ENCODE measurements around the gene MYH9.

DNA sequence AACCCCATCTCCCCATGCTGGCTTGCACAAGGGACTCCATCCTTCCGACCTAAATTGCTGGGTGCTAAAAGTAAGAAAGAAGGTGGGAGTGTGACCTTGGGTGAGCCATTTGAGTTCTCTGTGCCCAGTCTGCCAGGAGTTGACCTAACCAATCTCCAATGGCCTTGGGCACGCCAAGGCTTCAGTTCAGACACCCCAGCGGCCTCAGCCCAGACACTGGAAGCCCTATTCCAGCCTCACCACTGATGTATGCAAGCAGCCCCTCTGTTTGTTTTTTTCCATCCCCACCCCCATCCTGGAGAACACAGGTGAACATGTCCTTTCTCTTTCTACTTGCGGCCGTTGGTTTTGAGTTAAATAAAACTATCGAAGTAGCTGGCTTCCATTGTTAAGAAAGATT, 31.9 kb downstream of the MYH9 start:
- TF ChIP-seq ZFP3 (tag by site-specific recombination; IDR thresholded peaks at IDR 0.05; ENCODE audit: low read depth) (no peak), ZNF24 (tag by site-specific recombination; IDR thresholded peaks at IDR 0.05) (no peak), ZNF473 (tag by site-specific recombination; IDR thresholded peaks at IDR 0.05) (no peak), PRDM6 (tag by site-specific recombination; IDR thresholded peaks at IDR 0.05) (no peak), REST (tag by site-specific recombination; IDR thresholded peaks at IDR 0.05) (no peak), ZBTB7A (tag by site-specific recombination; IDR thresholded peaks at IDR 0.05; ENCODE audit: low read depth) (no peak), ZNF174 (tag by site-specific recombination; IDR thresholded peaks at IDR 0.05) (no peak), ZNF266 (tag by site-specific recombination; IDR thresholded peaks at IDR 0.05; ENCODE audit: low read depth) (no peak), TRIM28 (IDR thresholded peaks at IDR 0.05; ENCODE audit: borderline replicate concordance, low read length) (no peak), ZNF776 (tag by site-specific recombination; IDR thresholded peaks at IDR 0.05; ENCODE audit: borderline replicate concordance) (no peak)
- TF ChIP-seq, protein P1, sequence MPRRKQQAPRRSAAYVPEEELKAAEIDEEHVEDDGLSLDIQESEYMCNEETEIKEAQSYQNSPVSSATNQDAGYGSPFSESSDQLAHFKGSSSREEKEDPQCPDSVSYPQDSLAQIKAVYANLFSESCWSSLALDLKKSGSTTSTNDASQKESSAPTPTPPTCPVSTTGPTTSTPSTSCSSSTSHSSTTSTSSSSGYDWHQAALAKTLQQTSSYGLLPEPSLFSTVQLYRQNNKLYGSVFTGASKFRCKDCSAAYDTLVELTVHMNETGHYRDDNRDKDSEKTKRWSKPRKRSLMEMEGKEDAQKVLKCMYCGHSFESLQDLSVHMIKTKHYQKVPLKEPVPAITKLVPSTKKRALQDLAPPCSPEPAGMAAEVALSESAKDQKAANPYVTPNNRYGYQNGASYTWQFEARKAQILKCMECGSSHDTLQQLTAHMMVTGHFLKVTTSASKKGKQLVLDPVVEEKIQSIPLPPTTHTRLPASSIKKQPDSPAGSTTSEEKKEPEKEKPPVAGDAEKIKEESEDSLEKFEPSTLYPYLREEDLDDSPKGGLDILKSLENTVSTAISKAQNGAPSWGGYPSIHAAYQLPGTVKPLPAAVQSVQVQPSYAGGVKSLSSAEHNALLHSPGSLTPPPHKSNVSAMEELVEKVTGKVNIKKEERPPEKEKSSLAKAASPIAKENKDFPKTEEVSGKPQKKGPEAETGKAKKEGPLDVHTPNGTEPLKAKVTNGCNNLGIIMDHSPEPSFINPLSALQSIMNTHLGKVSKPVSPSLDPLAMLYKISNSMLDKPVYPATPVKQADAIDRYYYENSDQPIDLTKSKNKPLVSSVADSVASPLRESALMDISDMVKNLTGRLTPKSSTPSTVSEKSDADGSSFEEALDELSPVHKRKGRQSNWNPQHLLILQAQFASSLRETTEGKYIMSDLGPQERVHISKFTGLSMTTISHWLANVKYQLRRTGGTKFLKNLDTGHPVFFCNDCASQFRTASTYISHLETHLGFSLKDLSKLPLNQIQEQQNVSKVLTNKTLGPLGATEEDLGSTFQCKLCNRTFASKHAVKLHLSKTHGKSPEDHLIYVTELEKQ (tag by site-specific recombination; IDR thresholded peaks at IDR 0.05; ENCODE audit: borderline replicate concordance): no peak

Measured in HEK293 (cell line).